HepG2 (cell line): ENCODE results near the gene MXD3. TPM values are rescaled to one million over a fixed set of nuclear protein-coding genes. Genes with fewer than 3 reads are reported as not detected.

ENCODE experiments used
- FLYWCH1 ChIP-seq: sonication (generic); formaldehyde crosslinking; IDR thresholded peaks from 2 replicates; pipeline ENCODE4 v1.8.1; 2023; ENCODE audit warnings: mild to moderate bottlenecking, missing genetic modification reagents
- GFI1 ChIP-seq: sonication (generic); formaldehyde crosslinking; IDR thresholded peaks from 2 replicates; pipeline ENCODE4 v1.5.0; 2020; ENCODE audit warnings: missing genetic modification reagents, mild to moderate bottlenecking, borderline replicate concordance
- GTF2F1 ChIP-seq: fragments of 150-350 bp; IDR thresholded peaks from 2 replicates; pipeline ENCODE4 v1.6.1; 2014; ENCODE audit warnings: low read length
- IRX3 ChIP-seq: sonication (generic); formaldehyde crosslinking; IDR thresholded peaks from 2 replicates; pipeline ENCODE4 v1.8.1; 2023; ENCODE audit warnings: mild to moderate bottlenecking, low read depth, missing genetic modification reagents, borderline replicate concordance
- KDM1A ChIP-seq: IDR thresholded peaks from 2 replicates; pipeline ENCODE4 v1.6.1; 2016; ENCODE audit warnings: missing compliant biosample characterization
- KLF12 ChIP-seq: sonication (generic); formaldehyde crosslinking; IDR thresholded peaks from 2 replicates; pipeline ENCODE4 v1.4.0; 2020; ENCODE audit warnings: missing genetic modification reagents, borderline replicate concordance
- MTA3 ChIP-seq: sonication (generic); formaldehyde crosslinking; IDR thresholded peaks from 2 replicates; pipeline ENCODE4 v1.4.0; 2020; ENCODE audit warnings: missing genetic modification reagents
- NFKB2 ChIP-seq: sonication (generic); formaldehyde crosslinking; IDR thresholded peaks from 2 replicates; pipeline ENCODE4 v1.4.0; 2020; ENCODE audit warnings: missing genetic modification reagents, borderline replicate concordance
- PAX8 ChIP-seq: sonication (generic); formaldehyde crosslinking; IDR thresholded peaks from 2 replicates; pipeline ENCODE4 v1.8.0; 2022; ENCODE audit warnings: mild to moderate bottlenecking, missing genetic modification reagents, borderline replicate concordance
- SP2 ChIP-seq: sonication (generic); formaldehyde crosslinking; IDR thresholded peaks from 2 replicates; pipeline ENCODE4 v1.5.1; 2020; ENCODE audit warnings: mild to moderate bottlenecking, missing genetic modification reagents
- TEAD3 ChIP-seq: optimal IDR thresholded peaks from 2 replicates; pipeline ENCODE3; 2016; ENCODE audit warnings: borderline replicate concordance
- ZFAT ChIP-seq: sonication (generic); formaldehyde crosslinking; conservative IDR thresholded peaks from 2 replicates; pipeline ENCODE4 v1.8.1; 2023; ENCODE audit warnings: missing genetic modification reagents, inconsistent platforms
- ZNF282 ChIP-seq: fragments of 450-650 bp; IDR thresholded peaks from 2 replicates; pipeline ENCODE4 v1.6.1; 2018; ENCODE audit not compliant: partially characterized antibody
- ZNF746 ChIP-seq: sonication (generic); formaldehyde crosslinking; IDR thresholded peaks from 2 replicates; pipeline ENCODE4 v1.8.0; 2022; ENCODE audit warnings: mild to moderate bottlenecking, missing genetic modification reagents
- ZNF83 ChIP-seq: sonication (generic); formaldehyde crosslinking; IDR thresholded peaks from 2 replicates; pipeline ENCODE4 v1.4.0; 2020; ENCODE audit warnings: missing genetic modification reagents, mild to moderate bottlenecking, borderline replicate concordance
- polyA plus RNA-seq, 8 experiments: library from polyadenylated mRNA; depleted of rRNA in 3 of 8; stranded (reverse) in 7 of 8; unstranded in 1 of 8; fragments of >200 nt; fragmentation: Illumina TruSeq in 4 of 8; extraction: Trizol in 4 of 8; gene quantifications; 2 replicates each; pipeline versions ENCODE4 v1.2.1 to v1.2.3, GENCODE V29; 2011 to 2016; ENCODE audit warnings: low read depth in 4 of 8, missing spikeins in 1 of 8, mixed read lengths in 1 of 8; ENCODE audit not compliant: insufficient read depth in 1 of 8
- total RNA-seq, 5 experiments: library from RNA; depleted of rRNA; stranded (reverse); fragments of >200 nt; fragmentation: Illumina TruSeq; extraction: Trizol; gene quantifications; 2 replicates each; pipeline ENCODE4 v1.2.3, GENCODE V29; 2016; ENCODE audit warnings: low read depth in 1 of 5
- TF ChIP-seq, protein P1 (sequence below), 2 experiments: sonication (generic) in 1 of 2; formaldehyde crosslinking in 1 of 2; IDR thresholded peaks; 2 replicates each; pipeline versions ENCODE4 v1.5.1 to v1.6.1; 2011 to 2020; ENCODE audit warnings: borderline replicate concordance in 1 of 2, low read depth in 1 of 2, low read length in 1 of 2, mild to moderate bottlenecking in 1 of 2, missing genetic modification reagents in 1 of 2, moderate library complexity in 1 of 2
- TF ChIP-seq, protein P2 (sequence below), 2 experiments: fragments of 450-650 bp in 1 of 2; sonication (generic) in 1 of 2; formaldehyde crosslinking in 1 of 2; IDR thresholded peaks; 2 replicates each; pipeline versions ENCODE4 v1.6.1 to v1.8.0; 2016 to 2022; ENCODE audit warnings: antibody characterized with exemption in 1 of 2, mild to moderate bottlenecking in 1 of 2, missing genetic modification reagents in 1 of 2

MXD3 gene
- total and polyA plus RNA-seq, 2 of the 13 experiments (the other 11 are each of a cell fraction or from before 2014, with no cell fraction given) = 10.5 to 12.8 TPM

DNA sequence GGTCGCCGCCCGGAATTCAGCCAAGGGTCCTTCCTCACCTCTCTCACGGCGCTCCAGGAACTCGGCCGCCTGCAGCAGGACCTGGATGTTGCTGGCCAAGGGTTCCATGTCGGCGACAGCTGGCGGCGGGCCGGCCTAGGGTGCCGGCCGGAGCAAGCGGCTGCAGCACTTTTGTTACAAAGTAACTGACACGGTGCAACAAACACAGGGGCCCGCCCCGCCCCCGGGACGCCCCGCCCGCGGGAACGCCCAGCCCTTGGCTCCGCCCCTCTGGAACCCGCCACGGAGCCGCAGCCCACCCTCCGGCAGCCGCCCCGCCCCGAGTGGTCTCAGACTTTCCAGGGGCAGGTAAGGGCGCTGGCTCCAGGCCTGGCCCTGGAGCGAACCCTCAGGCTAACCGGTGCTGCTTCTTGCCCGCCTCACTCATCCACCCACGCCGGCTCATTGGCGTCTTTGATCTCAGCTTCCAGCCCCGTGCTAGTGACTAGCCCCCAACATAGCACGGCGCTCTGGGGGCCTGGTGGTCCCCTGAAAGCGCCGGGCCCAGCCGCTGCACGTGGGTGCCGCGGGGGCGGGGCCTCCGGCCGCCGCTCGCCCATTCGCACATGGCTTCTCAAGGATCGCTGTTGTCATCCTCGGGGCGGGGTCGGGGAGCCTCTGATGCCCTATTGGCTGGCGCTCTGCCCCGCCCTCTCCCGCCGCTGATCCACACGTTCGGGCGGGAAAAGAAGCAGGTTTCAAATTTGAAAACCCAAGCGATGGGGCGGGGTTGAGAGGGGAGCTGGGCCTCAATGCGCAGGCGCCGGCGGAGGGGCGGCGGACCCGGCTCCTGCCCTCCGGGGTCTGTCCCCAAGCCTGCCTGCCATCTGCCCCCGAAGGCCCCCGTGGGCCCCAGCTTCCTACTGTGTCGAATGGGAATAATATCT is at the start of gene MXD3 (continued):
- TF ChIP-seq GFI1 (CRISPR knock-in tag) (no peak), MTA3 (CRISPR knock-in tag) (no peak), NFKB2 (CRISPR knock-in tag) (no peak), KLF12 (CRISPR knock-in tag) (peak; percentile 84; the same call in 1 of the 2 replicates), ZFAT (CRISPR knock-in tag) (no peak), FLYWCH1 (CRISPR knock-in tag) (0 out of 2 replicates have a peak, but pooled peaks have one; percentile 74), ZNF282 (no peak), IRX3 (no peak), GTF2F1 (no peak), ZNF83 (CRISPR knock-in tag) (no peak), PAX8 (CRISPR knock-in tag) (no peak), ZNF746 (no peak), TEAD3 (CRISPR knock-in tag) (peak; percentile 10), KDM1A (no peak), SP2 (CRISPR knock-in tag) (peak; percentile 57)
- TF ChIP-seq, protein P1, sequence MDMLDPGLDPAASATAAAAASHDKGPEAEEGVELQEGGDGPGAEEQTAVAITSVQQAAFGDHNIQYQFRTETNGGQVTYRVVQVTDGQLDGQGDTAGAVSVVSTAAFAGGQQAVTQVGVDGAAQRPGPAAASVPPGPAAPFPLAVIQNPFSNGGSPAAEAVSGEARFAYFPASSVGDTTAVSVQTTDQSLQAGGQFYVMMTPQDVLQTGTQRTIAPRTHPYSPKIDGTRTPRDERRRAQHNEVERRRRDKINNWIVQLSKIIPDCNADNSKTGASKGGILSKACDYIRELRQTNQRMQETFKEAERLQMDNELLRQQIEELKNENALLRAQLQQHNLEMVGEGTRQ (IDR thresholded peaks at IDR 0.05; ENCODE audit: low read depth, low read length) = peak; percentile 46; the same call in 1 of the 2 replicates
- TF ChIP-seq, protein P1 (CRISPR knock-in tag; IDR thresholded peaks at IDR 0.05; ENCODE audit: borderline replicate concordance) = no peak; the same call in 1 of the 2 replicates
- TF ChIP-seq, protein P2, sequence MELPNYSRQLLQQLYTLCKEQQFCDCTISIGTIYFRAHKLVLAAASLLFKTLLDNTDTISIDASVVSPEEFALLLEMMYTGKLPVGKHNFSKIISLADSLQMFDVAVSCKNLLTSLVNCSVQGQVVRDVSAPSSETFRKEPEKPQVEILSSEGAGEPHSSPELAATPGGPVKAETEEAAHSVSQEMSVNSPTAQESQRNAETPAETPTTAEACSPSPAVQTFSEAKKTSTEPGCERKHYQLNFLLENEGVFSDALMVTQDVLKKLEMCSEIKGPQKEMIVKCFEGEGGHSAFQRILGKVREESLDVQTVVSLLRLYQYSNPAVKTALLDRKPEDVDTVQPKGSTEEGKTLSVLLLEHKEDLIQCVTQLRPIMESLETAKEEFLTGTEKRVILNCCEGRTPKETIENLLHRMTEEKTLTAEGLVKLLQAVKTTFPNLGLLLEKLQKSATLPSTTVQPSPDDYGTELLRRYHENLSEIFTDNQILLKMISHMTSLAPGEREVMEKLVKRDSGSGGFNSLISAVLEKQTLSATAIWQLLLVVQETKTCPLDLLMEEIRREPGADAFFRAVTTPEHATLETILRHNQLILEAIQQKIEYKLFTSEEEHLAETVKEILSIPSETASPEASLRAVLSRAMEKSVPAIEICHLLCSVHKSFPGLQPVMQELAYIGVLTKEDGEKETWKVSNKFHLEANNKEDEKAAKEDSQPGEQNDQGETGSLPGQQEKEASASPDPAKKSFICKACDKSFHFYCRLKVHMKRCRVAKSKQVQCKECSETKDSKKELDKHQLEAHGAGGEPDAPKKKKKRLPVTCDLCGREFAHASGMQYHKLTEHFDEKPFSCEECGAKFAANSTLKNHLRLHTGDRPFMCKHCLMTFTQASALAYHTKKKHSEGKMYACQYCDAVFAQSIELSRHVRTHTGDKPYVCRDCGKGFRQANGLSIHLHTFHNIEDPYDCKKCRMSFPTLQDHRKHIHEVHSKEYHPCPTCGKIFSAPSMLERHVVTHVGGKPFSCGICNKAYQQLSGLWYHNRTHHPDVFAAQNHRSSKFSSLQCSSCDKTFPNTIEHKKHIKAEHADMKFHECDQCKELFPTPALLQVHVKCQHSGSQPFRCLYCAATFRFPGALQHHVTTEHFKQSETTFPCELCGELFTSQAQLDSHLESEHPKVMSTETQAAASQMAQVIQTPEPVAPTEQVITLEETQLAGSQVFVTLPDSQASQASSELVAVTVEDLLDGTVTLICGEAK (IDR thresholded peaks at IDR 0.05) = no peak
- TF ChIP-seq, protein P2 (CRISPR knock-in tag; IDR thresholded peaks at IDR 0.05) = no peak
